Keratinocyte (primary cell): ENCODE results near the gene EEF1AKMT2. TPM values are rescaled to one million over a fixed set of nuclear protein-coding genes. Genes with fewer than 3 reads are reported as not detected.

Source experiments
- DNase-seq: peaks from one replicate; pipeline ENCODE4 v3.0.0-alpha.2; 2011; ENCODE audit warnings: low read depth, missing footprints, low spot score
- FAIRE-seq: peaks from 2 replicates; lab custom pipeline; 2011; peaks lifted over from hg19 to GRCh38; lab: Jason Lieb, UNC
- H2AFZ ChIP-seq: 2 replicates; pipeline ENCODE4 v1.6.0; 2012; ENCODE audit warnings: low read length, control low read depth, inconsistent platforms; ENCODE audit not compliant: control insufficient read depth
- H3K27ac ChIP-seq: 2 replicates; pipeline ENCODE4 v1.5.1; 2011; ENCODE audit warnings: low read length; ENCODE audit not compliant: control insufficient read depth, insufficient read depth
- H3K27me3 ChIP-seq: 3 replicates; pipeline ENCODE4 v1.6.0; 2011; ENCODE audit warnings: low read length; ENCODE audit not compliant: control insufficient read depth, insufficient read depth; ENCODE audit errors: extremely low read depth
- H3K36me3 ChIP-seq, 2 experiments: 2 replicates in 1 of 2; 3 replicates in 1 of 2; pipeline ENCODE4 v1.5.1; 2011; ENCODE audit warnings: low read length in 2 of 2, mild to moderate bottlenecking in 1 of 2; ENCODE audit not compliant: control insufficient read depth in 2 of 2, insufficient read depth in 2 of 2; ENCODE audit errors: extremely low read depth in 1 of 2
- H3K4me1 ChIP-seq: 3 replicates; pipeline ENCODE4 v1.5.1; 2011; ENCODE audit warnings: low read length; ENCODE audit not compliant: control insufficient read depth, insufficient read depth; ENCODE audit errors: extremely low read depth
- H3K4me2 ChIP-seq: 3 replicates; pipeline ENCODE4 v1.6.0; 2011; ENCODE audit warnings: low read depth, low read length; ENCODE audit not compliant: control insufficient read depth, insufficient read depth; ENCODE audit errors: extremely low read depth
- H3K4me3 ChIP-seq, 3 experiments: fragments of 200-600 bp in 1 of 3; sonication (generic) in 1 of 3; 2 replicates in 2 of 3; 3 replicates in 1 of 3; pipeline ENCODE4 v1.5.1; 2011 to 2016; ENCODE audit warnings: low read length in 3 of 3, mild to moderate bottlenecking in 3 of 3, control low read depth in 2 of 3, inconsistent platforms in 1 of 3, low read depth in 1 of 3, mixed read lengths in 1 of 3, mixed run types in 1 of 3, moderate library complexity in 1 of 3; ENCODE audit not compliant: control insufficient read depth in 2 of 3, insufficient read depth in 2 of 3; ENCODE audit errors: extremely low read depth in 1 of 3
- H3K79me2 ChIP-seq: 2 replicates; pipeline ENCODE4 v1.6.0; 2012; ENCODE audit warnings: low read length; ENCODE audit not compliant: control insufficient read depth, insufficient read depth
- H3K9ac ChIP-seq: 3 replicates; pipeline ENCODE4 v1.6.0; 2011; ENCODE audit warnings: low read length; ENCODE audit not compliant: control insufficient read depth, insufficient read depth; ENCODE audit errors: extremely low read depth
- H3K9me1 ChIP-seq: 3 replicates; pipeline ENCODE4 v1.6.0; 2011; ENCODE audit warnings: low read length; ENCODE audit not compliant: control insufficient read depth, insufficient read depth; ENCODE audit errors: extremely low read depth
- H3K9me3 ChIP-seq: 2 replicates; pipeline ENCODE4 v1.5.1; 2012; ENCODE audit warnings: low read depth, low read length; ENCODE audit not compliant: control insufficient read depth
- H4K20me1 ChIP-seq: 3 replicates; pipeline ENCODE4 v1.6.0; 2011; ENCODE audit warnings: low read length; ENCODE audit not compliant: control insufficient read depth, insufficient read depth; ENCODE audit errors: extremely low read depth
- EZH2 ChIP-seq: IDR thresholded peaks from one replicate; pipeline ENCODE4 v1.6.1; 2012; ENCODE audit warnings: inconsistent platforms, mild to moderate bottlenecking, low read length, moderate library complexity
- dilution Hi-C: fragments of 300-500 bp; cut with MboI; formaldehyde crosslinking; loops from one replicate; pipeline ENCODE4 v1.7.0; 2020; ENCODE audit warnings: low sequenced_read_pairs; ENCODE audit not compliant: extremely low pct_ligation_motif_present
- polyA plus RNA-seq, 5 experiments: library from polyadenylated mRNA; depleted of rRNA in 3 of 5; stranded (reverse) in 3 of 5; stranded (forward) in 1 of 5; unstranded in 1 of 5; fragments of >200 nt; gene quantifications; 1 replicate in 1 of 5; 2 replicates in 3 of 5; 3 replicates in 1 of 5; pipeline versions ENCODE4 v1.2.1 to v1.2.3, GENCODE V29; 2011 to 2012; ENCODE audit warnings: missing spikeins in 2 of 5, low read depth in 1 of 5, low replicate concordance in 1 of 5
- TF ChIP-seq, protein P1 (sequence below), 3 experiments: IDR thresholded peaks in 1 of 3; conservative IDR thresholded peaks in 1 of 3; optimal IDR thresholded peaks in 1 of 3; 2 replicates in 2 of 3; 3 replicates in 1 of 3; pipeline versions ENCODE3 to v1.5.1; 2011; ENCODE audit warnings: low read length in 3 of 3, mild to moderate bottlenecking in 3 of 3, moderate library complexity in 2 of 3, control low read depth in 1 of 3, inconsistent platforms in 1 of 3; ENCODE audit not compliant: insufficient read depth in 2 of 3; ENCODE audit errors: extremely low read depth in 1 of 3

EEF1AKMT2 gene
- polyA plus RNA-seq, 1 donor (not counting 4 experiments of a cell fraction or from before 2014, with no cell fraction given) = 19.1 TPM

DNA sequence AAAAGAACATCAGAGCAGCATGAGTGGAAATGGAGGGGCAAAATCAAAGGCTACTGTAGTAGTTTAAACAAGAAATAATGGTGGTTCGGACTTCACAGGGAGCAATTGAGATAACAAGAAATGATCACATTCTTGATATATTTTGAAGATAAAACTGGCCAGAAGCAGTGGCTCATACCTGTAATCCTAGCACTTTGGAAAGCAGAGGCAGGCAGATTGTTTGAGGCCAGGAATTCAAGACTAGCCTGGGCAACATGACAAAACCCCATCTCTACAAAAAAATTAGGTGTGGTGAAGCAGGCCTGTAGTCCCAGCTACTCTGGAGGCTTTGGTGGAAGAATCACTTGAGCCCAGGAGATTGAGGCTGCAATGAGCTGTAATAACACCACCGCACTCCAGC lies 22.9 kb downstream of the EEF1AKMT2 start:
- Histone ChIP-seq H2AFZ (no peak overlapping the region), H3K9me1 (no peaks in the 10 kb centered on the region), H3K27ac (no peak overlapping the region), H3K27me3 (no peaks in the 10 kb centered on the region), H3K79me2 (no peaks in the 10 kb centered on the region), H3K4me2 (no peak overlapping the region), H3K9ac (no peak overlapping the region), H3K36me3 (peaks cover 0 to 3% of the 10 kb centered on the region in 2 experiments), H3K4me1 (no peaks in the 10 kb centered on the region), H3K4me3 (no peak overlapping the region), H3K9me3 (no peaks in the 10 kb centered on the region), H4K20me1 (no peaks in the 10 kb centered on the region)
- FAIRE-seq (no peak), DNase-seq (no peak)
- TF ChIP-seq EZH2 = no peak
- TF ChIP-seq, protein P1, sequence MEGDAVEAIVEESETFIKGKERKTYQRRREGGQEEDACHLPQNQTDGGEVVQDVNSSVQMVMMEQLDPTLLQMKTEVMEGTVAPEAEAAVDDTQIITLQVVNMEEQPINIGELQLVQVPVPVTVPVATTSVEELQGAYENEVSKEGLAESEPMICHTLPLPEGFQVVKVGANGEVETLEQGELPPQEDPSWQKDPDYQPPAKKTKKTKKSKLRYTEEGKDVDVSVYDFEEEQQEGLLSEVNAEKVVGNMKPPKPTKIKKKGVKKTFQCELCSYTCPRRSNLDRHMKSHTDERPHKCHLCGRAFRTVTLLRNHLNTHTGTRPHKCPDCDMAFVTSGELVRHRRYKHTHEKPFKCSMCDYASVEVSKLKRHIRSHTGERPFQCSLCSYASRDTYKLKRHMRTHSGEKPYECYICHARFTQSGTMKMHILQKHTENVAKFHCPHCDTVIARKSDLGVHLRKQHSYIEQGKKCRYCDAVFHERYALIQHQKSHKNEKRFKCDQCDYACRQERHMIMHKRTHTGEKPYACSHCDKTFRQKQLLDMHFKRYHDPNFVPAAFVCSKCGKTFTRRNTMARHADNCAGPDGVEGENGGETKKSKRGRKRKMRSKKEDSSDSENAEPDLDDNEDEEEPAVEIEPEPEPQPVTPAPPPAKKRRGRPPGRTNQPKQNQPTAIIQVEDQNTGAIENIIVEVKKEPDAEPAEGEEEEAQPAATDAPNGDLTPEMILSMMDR (optimal IDR thresholded peaks at IDR 0.05 in 1 of 3, IDR thresholded peaks at IDR 0.05 in 1 of 3, conservative IDR thresholded peaks at IDR 0.05 in 1 of 3; ENCODE audit: extremely low read depth in 1 of 3, insufficient read depth in 2 of 3, low read length in 3 of 3) = no peak
- dilution Hi-C loops = no loop called here

DNA sequence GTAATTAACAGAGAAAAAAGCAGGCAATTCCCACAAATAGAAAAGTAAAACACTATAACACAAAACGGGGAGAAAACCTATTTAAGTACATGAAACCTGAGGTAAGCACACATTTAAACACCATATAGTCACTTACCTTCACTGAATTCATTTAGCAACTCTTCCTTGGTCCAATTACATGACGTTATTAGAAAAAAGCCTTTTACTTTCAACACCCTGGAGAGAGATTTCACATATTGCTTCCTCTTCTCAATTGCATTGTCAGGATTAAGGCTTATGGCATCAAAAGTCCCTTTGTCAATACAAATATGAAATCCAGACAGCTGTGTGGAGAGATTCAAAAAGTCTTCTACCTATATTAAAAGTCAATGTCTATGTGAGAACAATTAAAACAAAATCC lies 26.4 kb downstream of the EEF1AKMT2 start:
- H3K27ac ChIP-seq = no peak overlapping the region
- dilution Hi-C loops = no loop called here
- H3K4me3 ChIP-seq = no peak overlapping the region
- no peak overlapping the region for H2AFZ ChIP-seq
- H3K36me3 ChIP-seq = peaks cover 0 to 4% of the 10 kb centered on the region in 2 experiments
- H3K9ac ChIP-seq = no peak overlapping the region
- no peaks in the 10 kb centered on the region for H3K9me1 ChIP-seq
- no peaks in the 10 kb centered on the region for H3K27me3 ChIP-seq
- no peaks in the 10 kb centered on the region for H3K79me2 ChIP-seq
- FAIRE-seq (no peak), DNase-seq (no peak)
- H3K4me1 ChIP-seq = no peaks in the 10 kb centered on the region
- no peak overlapping the region for H3K4me2 ChIP-seq
- no peak for TF ChIP-seq EZH2
- TF ChIP-seq, protein P1 (optimal IDR thresholded peaks at IDR 0.05 in 1 of 3, IDR thresholded peaks at IDR 0.05 in 1 of 3, conservative IDR thresholded peaks at IDR 0.05 in 1 of 3; ENCODE audit: extremely low read depth in 1 of 3, insufficient read depth in 2 of 3, low read length in 3 of 3) = no peak
- no peaks in the 10 kb centered on the region for H3K9me3 ChIP-seq
- no peaks in the 10 kb centered on the region for H4K20me1 ChIP-seq
